Heart left ventricle (tissue), 16 donors: ENCODE measurements around the gene TBC1D1. TPM values are rescaled to one million over a fixed set of nuclear protein-coding genes. Genes with fewer than 3 reads are reported as not detected.
A peak's percentile ranks its signal among the peaks of the same experiment; 100 is the strongest.

Experiments used
- ATAC-seq, 4 donors: fragments of 200-7000 bp; cut with Tn5 transposase; one replicate each; pipeline ENCODE4 v1.9.1; 2020 to 2022; ENCODE audit warnings: moderate library complexity in 4 of 4, mild to moderate bottlenecking in 3 of 4, moderate number of reproducible peaks in 1 of 4
- DNase-seq, 5 donors: peaks; one replicate each; pipeline ENCODE4 v3.0.0-alpha.2; 2020
- H3K27ac ChIP-seq, 12 donors: fragments of 200-600 bp; sonication (generic) in 4 of 12; one replicate each; pipeline versions ENCODE4 v1.5.0 to v1.8.0; 2016 to 2022; ENCODE audit warnings: mild to moderate bottlenecking in 2 of 12
- H3K27me3 ChIP-seq, 9 donors: fragments of 200-600 bp; sonication (generic) in 2 of 9; one replicate each; pipeline versions ENCODE4 v1.5.1 to v1.8.0; 2016 to 2022; ENCODE audit warnings: mild to moderate bottlenecking in 3 of 9
- H3K36me3 ChIP-seq, 9 donors: fragments of 200-600 bp; sonication (generic) in 2 of 9; one replicate each; pipeline versions ENCODE4 v1.5.0 to v1.8.0; 2018 to 2022; ENCODE audit warnings: mild to moderate bottlenecking in 2 of 9
- H3K4me1 ChIP-seq, 12 donors: fragments of 200-600 bp; sonication (generic) in 4 of 12; one replicate each; pipeline versions ENCODE4 v1.5.0 to v1.8.0; 2016 to 2022; ENCODE audit warnings: mild to moderate bottlenecking in 3 of 12
- H3K4me3 ChIP-seq, 12 donors: fragments of 200-600 bp; sonication (generic) in 4 of 12; one replicate each; pipeline versions ENCODE4 v1.5.0 to v1.8.0; 2017 to 2022; ENCODE audit warnings: mild to moderate bottlenecking in 9 of 12, moderate library complexity in 4 of 12
- H3K9me3 ChIP-seq, 12 donors: fragments of 200-600 bp; sonication (generic) in 4 of 12; one replicate each; pipeline versions ENCODE4 v1.5.0 to v1.8.0; 2016 to 2022; ENCODE audit warnings: mild to moderate bottlenecking in 1 of 12
- CTCF ChIP-seq, 12 donors: fragments of 200-600 bp; sonication (generic) in 4 of 12; IDR thresholded peaks; one replicate each; pipeline versions ENCODE4 v1.5.0 to v1.8.0; 2018 to 2022; ENCODE audit warnings: antibody characterized with exemption in 12 of 12, mild to moderate bottlenecking in 5 of 12
- POLR2A ChIP-seq, 2 donors: fragments of 450-650 bp; IDR thresholded peaks; one replicate each; pipeline ENCODE4 v1.6.1; 2017; ENCODE audit warnings: antibody characterized with exemption in 2 of 2, mild to moderate bottlenecking in 2 of 2, moderate library complexity in 2 of 2
- WGBS, 4 donors: extraction: QIAGEN DNeasy Blood & Tissue Kit in 2 of 4; methylation state at CpG; one replicate each; pipeline versions ENCODE4 v1.1.5 to v1.1.7; 2013 to 2018; 5-methylcytosine and 5-hydroxymethylcytosine counted together
- intact Hi-C, 10 donors: fragments of 100-400 bp; cut with DNase I; formaldehyde crosslinking; loops; one replicate each; pipeline versions ENCODE4 v1.11.1 to v1.14.2; 2022
- polyA plus RNA-seq, 2 donors: library from polyadenylated mRNA; stranded (reverse); fragments of 200-250 nt; gene quantifications; one replicate each; pipeline ENCODE4 v1.2.3, GENCODE V29; 2013
- total RNA-seq, 9 donors: library from RNA; depleted of rRNA in 2 of 9; stranded (reverse); fragments of >200 nt in 2 of 9; fragmentation: NEBNext Ultra II Directional in 3 of 9; extraction: Animal tissue kit (Norgen Biotek cat#: 25700) in 3 of 9; gene quantifications; one replicate each; pipeline versions ENCODE4 v1.1.0 to v1.2.4, GENCODE V29; 2016 to 2023
- donor health status: ischemic (EF 13 %, LVEDD 7.1; RV severe dilation, severe dysfunction).
- donor health status: healthy with polysubstance abuse.
- donor health status: DM: no; HTN: yes; CAD: no.
- donor health status: DM: no; HTN: no; CAD: no.
- donor health status: ischemic (EF 25% LVEDD 6.9; RV normal size, moderate dysfunction).
- donor health status: ischemic (EF 25% LVEDD 5.7; RV mildly dilated, moderate dysfunction).
- donor health status: healthy.
- donor health status: DM: yes; HTN: yes; CAD: no.
- donor health status: ischemic (EF 35%, LVEDD 5.7; RV mildly dilated, moderate dysfunction).
- donor health status: nonischemic (EF 11% LVEDD 7.7; RV severe dilation, severe dysfunction).
- donor health status: DM: yes; HTN: yes; CAD: no.
- donor health status: PGD.
- donor health status: ischemic (EF 29% LVEDD 5.4; RV normal size, mild dysfunction).
- donor health status: nonischemic (EF 23%, LVEDD 6.1; RV moderate dilation, normal function).

TBC1D1 gene
- total and polyA plus RNA-seq, 11 donors = 81.7 to 269 (median 140) TPM

GRCh38 chr4:37885496-37885895 lies 5.4 kb upstream of the TBC1D1 start:
- ATAC-seq (peak; percentile 68 to 78 (median 70)), DNase-seq (peak in 4 of 5 donors; percentile 40 to 60 (median 50))
- H3K36me3 ChIP-seq = no peaks in the 10 kb centered on the region
- 16 to 27% (median 22%) methylated on average over 8 of the region's 8 CpGs for WGBS, 4 donors
- H3K27me3 ChIP-seq = no peaks in the 10 kb centered on the region
- H3K27ac ChIP-seq = peak overlapping the region; percentile 51 to 97 (median 84)
- intact Hi-C loops = loop anchor here in 3 of 10 donors (5.0 to 10.0 kb wide), 3 partner anchors 58 to 92 kb away; partner anchors contain the start of gene PGM2 (in 3 of the 3)
- TF ChIP-seq CTCF (IDR thresholded peaks at IDR 0.05) (no peak), POLR2A (IDR thresholded peaks at IDR 0.05) (peak in 1 of 2 donors; percentile 29)
- peak overlapping the region in 2 of 12 donors; percentile 19 to 25 for H3K4me3 ChIP-seq
- H3K9me3 ChIP-seq = no peaks in the 10 kb centered on the region
- peaks cover 0 to 27% (median 6%) of the 10 kb centered on the region in 12 donors for H3K4me1 ChIP-seq

GRCh38 chr4:37889849-37890800 lies 759 bp upstream of the TBC1D1 start:
- ATAC-seq = peak; percentile 89 to 94 (median 92)
- WGBS, 4 donors = 6 to 8% (median 7%) methylated on average over 35 to 63 of the region's 63 CpGs
- Histone ChIP-seq H3K27me3 (no peaks in the 10 kb centered on the region), H3K4me1 (peaks cover 0 to 36% (median 10%) of the 10 kb centered on the region in 12 donors), H3K27ac (peak overlapping the region; percentile 88 to 96 (median 94)), H3K4me3 (peak overlapping the region; percentile 79 to 99 (median 93)), H3K36me3 (no peaks in the 10 kb centered on the region), H3K9me3 (no peaks in the 10 kb centered on the region)
- intact Hi-C loops = loop anchor here (1.0 to 10.0 kb wide), 19 partner anchors 63 to 205 kb away; partner anchors contain the start of genes PGM2 (in 7 of the 10) and RELL1 (in 1 of the 10)
- peak in 8 of 12 donors; percentile 8 to 53 (median 38) for TF ChIP-seq CTCF (IDR thresholded peaks at IDR 0.05)
- TF ChIP-seq POLR2A (IDR thresholded peaks at IDR 0.05) = peak in 1 of 2 donors; percentile 41
- peak; percentile 78 to 91 (median 86) for DNase-seq

GRCh38 chr4:37891260-37892159 lies 626 bp downstream of the TBC1D1 start:
- Histone ChIP-seq H3K27ac (peak overlapping the region; percentile 88 to 96 (median 94)), H3K9me3 (no peaks in the 10 kb centered on the region), H3K36me3 (no peaks in the 10 kb centered on the region), H3K4me3 (peak overlapping the region; percentile 79 to 99 (median 93)), H3K4me1 (peaks cover 0 to 43% (median 10%) of the 10 kb centered on the region in 12 donors), H3K27me3 (no peaks in the 10 kb centered on the region)
- TF ChIP-seq POLR2A (IDR thresholded peaks at IDR 0.05) (no peak), CTCF (IDR thresholded peaks at IDR 0.05) (peak in 3 of 12 donors; percentile 9 to 29 (median 23))
- intact Hi-C loops = loop anchor here in 9 of 10 donors (2.0 to 10.0 kb wide), 17 partner anchors 64 to 207 kb away; partner anchors contain the start of genes PGM2 (in 4 of the 9) and RELL1 (in 1 of the 9)
- DNase-seq (peak in 4 of 5 donors; percentile 47 to 69 (median 54)), ATAC-seq (peak; percentile 10 to 52 (median 28))
- WGBS, 4 donors = 0 to 1% (median 1%) methylated on average over 15 to 49 of the region's 49 CpGs
